ENCODE data around the gene SLC34A1. TPM values are rescaled to one million over a fixed set of nuclear protein-coding genes. Genes with fewer than 3 reads are reported as not detected.

Gene SLC34A1
- total RNA-seq, 2 experiments from 2014 or later, result 0.35 to 0.63 TPM

GRCh38 chr5:177386542-177386941 is 2.3 kb downstream of the SLC34A1 start:
- intact Hi-C loops (cut with micrococcal nuclease; ENCODE audit: unreplicated experiment), result loop anchor here (5.0 kb wide), 1 partner anchor 274 kb away; no protein-coding TSS in a partner anchor
- Histone ChIP-seq H3K9me3 (ENCODE audit: low read length) (no peaks in the 10 kb centered on the region), H3K79me2 (ENCODE audit: insufficient read depth, low read depth, low read length) (no peaks in the 10 kb centered on the region), H4K20me1 (ENCODE audit: insufficient read depth, low read length) (no peaks in the 10 kb centered on the region), H3K4me1 (ENCODE audit: insufficient read depth, low read length, poor library complexity, severe bottlenecking) (peaks cover 49% of the 10 kb centered on the region), H2AFZ (ENCODE audit: low read length) (no peak overlapping the region), H3K9me2 (ENCODE audit: insufficient read depth, low read length) (no peaks in the 10 kb centered on the region), H3K4me3 (ENCODE audit: low read depth, low read length, poor library complexity, severe bottlenecking) (no peak overlapping the region), H3K27ac (ENCODE audit: low read depth, low read length, poor library complexity, severe bottlenecking) (peak overlapping the region; percentile 17), H3K36me3 (ENCODE audit: insufficient read depth, low read length) (no peaks in the 10 kb centered on the region), H3K4me2 (ENCODE audit: low read length) (no peak overlapping the region)
- ChIA-PET POLR2A (interaction anchor here (0.6 kb wide), 1 partner anchor 25 kb away, joined by 3 read pairs; no protein-coding TSS in a partner anchor), CTCF (ENCODE audit: unreplicated experiment) (interaction anchor here (1.0 to 1.2 kb wide), 2 partner anchors 16 to 77 kb away, joined by 4 to 5 read pairs; no protein-coding TSS in a partner anchor)
- DNase-seq (ENCODE audit: low spot score), result no peak
- BruUV-seq (replicated peaks), result no TSS peak
- TF ChIP-seq EZH2phosphoT487 (IDR thresholded peaks at IDR 0.05; ENCODE audit: borderline replicate concordance, low read depth, low read length), result no peak
- TF ChIP-seq, protein P1, sequence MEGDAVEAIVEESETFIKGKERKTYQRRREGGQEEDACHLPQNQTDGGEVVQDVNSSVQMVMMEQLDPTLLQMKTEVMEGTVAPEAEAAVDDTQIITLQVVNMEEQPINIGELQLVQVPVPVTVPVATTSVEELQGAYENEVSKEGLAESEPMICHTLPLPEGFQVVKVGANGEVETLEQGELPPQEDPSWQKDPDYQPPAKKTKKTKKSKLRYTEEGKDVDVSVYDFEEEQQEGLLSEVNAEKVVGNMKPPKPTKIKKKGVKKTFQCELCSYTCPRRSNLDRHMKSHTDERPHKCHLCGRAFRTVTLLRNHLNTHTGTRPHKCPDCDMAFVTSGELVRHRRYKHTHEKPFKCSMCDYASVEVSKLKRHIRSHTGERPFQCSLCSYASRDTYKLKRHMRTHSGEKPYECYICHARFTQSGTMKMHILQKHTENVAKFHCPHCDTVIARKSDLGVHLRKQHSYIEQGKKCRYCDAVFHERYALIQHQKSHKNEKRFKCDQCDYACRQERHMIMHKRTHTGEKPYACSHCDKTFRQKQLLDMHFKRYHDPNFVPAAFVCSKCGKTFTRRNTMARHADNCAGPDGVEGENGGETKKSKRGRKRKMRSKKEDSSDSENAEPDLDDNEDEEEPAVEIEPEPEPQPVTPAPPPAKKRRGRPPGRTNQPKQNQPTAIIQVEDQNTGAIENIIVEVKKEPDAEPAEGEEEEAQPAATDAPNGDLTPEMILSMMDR (conservative IDR thresholded peaks at IDR 0.05; ENCODE audit: low read length), result no peak

DNA sequence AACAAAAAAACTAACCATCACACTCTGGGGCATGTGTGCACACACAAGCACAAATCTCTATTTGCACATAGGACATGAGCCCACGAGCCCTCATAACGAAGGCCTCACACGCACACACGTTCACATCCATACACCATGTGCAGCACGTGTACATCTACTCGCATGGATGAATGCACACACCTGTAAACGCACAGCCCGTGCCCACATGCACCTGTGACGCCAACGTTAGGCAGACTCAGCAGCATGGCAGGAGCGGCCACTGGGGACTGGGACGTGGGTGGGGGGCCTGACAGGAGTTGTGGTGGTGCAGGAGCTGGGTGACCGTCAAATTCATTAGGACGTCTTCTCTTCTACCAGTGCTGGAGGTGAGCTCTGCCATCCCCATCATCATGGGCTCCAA is 3.2 kb downstream of the SLC34A1 start:
- Histone ChIP-seq H3K79me2 (ENCODE audit: insufficient read depth, low read depth, low read length) (no peaks in the 10 kb centered on the region), H3K4me1 (ENCODE audit: insufficient read depth, low read length, poor library complexity, severe bottlenecking) (peaks cover 49% of the 10 kb centered on the region), H3K4me2 (ENCODE audit: low read length) (peak overlapping the region; percentile 67), H3K36me3 (ENCODE audit: insufficient read depth, low read length) (no peaks in the 10 kb centered on the region), H3K9me2 (ENCODE audit: insufficient read depth, low read length) (no peaks in the 10 kb centered on the region), H3K9me3 (ENCODE audit: low read length) (no peaks in the 10 kb centered on the region), H2AFZ (ENCODE audit: low read length) (no peak overlapping the region), H3K27ac (ENCODE audit: low read depth, low read length, poor library complexity, severe bottlenecking) (peak overlapping the region; percentile 17), H3K4me3 (ENCODE audit: low read depth, low read length, poor library complexity, severe bottlenecking) (no peak overlapping the region), H4K20me1 (ENCODE audit: insufficient read depth, low read length) (no peaks in the 10 kb centered on the region)
- CTCF ChIA-PET (ENCODE audit: unreplicated experiment), result interaction anchor here (0.7 to 1.2 kb wide), 2 partner anchors 9 to 77 kb away, joined by 3 to 4 read pairs; no protein-coding TSS in a partner anchor
- POLR2A ChIA-PET, result interaction anchor here (0.6 kb wide), 1 partner anchor 262 kb away, joined by 4 read pairs; no protein-coding TSS in a partner anchor
- BruUV-seq (replicated peaks), result no TSS peak
- no peak for TF ChIP-seq EZH2phosphoT487 (IDR thresholded peaks at IDR 0.05; ENCODE audit: borderline replicate concordance, low read depth, low read length)
- TF ChIP-seq, protein P1 (conservative IDR thresholded peaks at IDR 0.05; ENCODE audit: low read length), result no peak
- intact Hi-C loops (cut with micrococcal nuclease; ENCODE audit: unreplicated experiment), result loop anchor here (5.0 kb wide), 1 partner anchor 275 kb away; no protein-coding TSS in a partner anchor
- peak; percentile 75 for DNase-seq (ENCODE audit: low spot score)

DNA sequence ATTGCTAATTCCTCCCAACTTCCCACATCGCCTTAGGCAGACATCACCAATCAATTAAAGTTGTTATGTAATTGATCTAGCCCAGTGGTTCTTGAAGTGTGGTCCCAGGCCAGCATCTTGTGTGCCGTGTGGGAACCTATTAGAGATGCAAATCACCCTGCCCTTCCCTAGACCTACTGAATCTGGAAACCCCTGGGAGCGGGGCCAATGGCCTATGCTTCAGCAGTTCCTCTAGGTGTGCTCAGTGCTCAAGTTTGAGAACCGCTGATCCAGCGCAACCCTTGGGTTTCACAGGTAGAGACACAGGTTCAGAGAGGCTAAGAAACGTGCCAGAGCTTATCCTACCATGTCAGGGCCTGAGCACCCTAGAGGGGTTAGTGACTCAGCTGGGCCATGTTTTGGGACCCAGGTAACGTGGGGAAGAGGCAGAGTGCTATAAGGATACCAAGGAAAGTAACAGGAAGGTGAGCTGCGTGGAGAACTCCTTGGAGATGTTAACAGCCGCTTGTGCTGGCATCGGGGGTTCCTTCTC is 4.4 kb downstream of the SLC34A1 start:
- no peak for TF ChIP-seq EZH2phosphoT487 (IDR thresholded peaks at IDR 0.05; ENCODE audit: borderline replicate concordance, low read depth, low read length)
- TF ChIP-seq, protein P1 (conservative IDR thresholded peaks at IDR 0.05; ENCODE audit: low read length), result no peak
- H3K9me2 ChIP-seq (ENCODE audit: insufficient read depth, low read length), result no peaks in the 10 kb centered on the region
- intact Hi-C loops (cut with micrococcal nuclease; ENCODE audit: unreplicated experiment), result loop anchor here (1.0 to 5.0 kb wide), 2 partner anchors 31 to 276 kb away; partner anchors contain the start of gene RGS14
- BruUV-seq (replicated peaks), result no TSS peak
- H3K4me1 ChIP-seq (ENCODE audit: insufficient read depth, low read length, poor library complexity, severe bottlenecking), result peaks cover 60% of the 10 kb centered on the region
- POLR2A ChIA-PET, result interaction anchor here (0.5 to 1.8 kb wide), 15 partner anchors 9 to 120 kb away, joined by 3 to 9 read pairs (median 4); partner anchors contain the start of genes LMAN2, PDLIM7, PRELID1 and RAB24
- H3K9me3 ChIP-seq (ENCODE audit: low read length), result no peaks in the 10 kb centered on the region
- H3K79me2 ChIP-seq (ENCODE audit: insufficient read depth, low read depth, low read length), result no peaks in the 10 kb centered on the region
- H3K36me3 ChIP-seq (ENCODE audit: insufficient read depth, low read length), result no peaks in the 10 kb centered on the region
- CTCF ChIA-PET (ENCODE audit: unreplicated experiment), result interaction anchor here (1.0 to 3.3 kb wide), 8 partner anchors 15 to 84 kb away, joined by 3 to 25 read pairs (median 5); no protein-coding TSS in a partner anchor
- DNase-seq (ENCODE audit: low spot score), result no peak
- H4K20me1 ChIP-seq (ENCODE audit: insufficient read depth, low read length), result no peaks in the 10 kb centered on the region
- H3K4me3 ChIP-seq (ENCODE audit: low read depth, low read length, poor library complexity, severe bottlenecking), result peak overlapping the region; percentile 22
- H2AFZ ChIP-seq (ENCODE audit: low read length), result peak overlapping the region; percentile 84; the same call in 1 of the 2 replicates
- H3K4me2 ChIP-seq (ENCODE audit: low read length), result peak overlapping the region; percentile 67
- peak overlapping the region; percentile 72 for H3K27ac ChIP-seq (ENCODE audit: low read depth, low read length, poor library complexity, severe bottlenecking)

Data from OCI-LY7 (cell line).